Measurements from ENCODE around the gene SMCO1.
"Not testable (repeated sequence)": the region's sequence is repeated elsewhere in the genome, so short reads cannot be mapped to it uniquely, and the experiment has no call there.

The SMCO1 gene

DNA sequence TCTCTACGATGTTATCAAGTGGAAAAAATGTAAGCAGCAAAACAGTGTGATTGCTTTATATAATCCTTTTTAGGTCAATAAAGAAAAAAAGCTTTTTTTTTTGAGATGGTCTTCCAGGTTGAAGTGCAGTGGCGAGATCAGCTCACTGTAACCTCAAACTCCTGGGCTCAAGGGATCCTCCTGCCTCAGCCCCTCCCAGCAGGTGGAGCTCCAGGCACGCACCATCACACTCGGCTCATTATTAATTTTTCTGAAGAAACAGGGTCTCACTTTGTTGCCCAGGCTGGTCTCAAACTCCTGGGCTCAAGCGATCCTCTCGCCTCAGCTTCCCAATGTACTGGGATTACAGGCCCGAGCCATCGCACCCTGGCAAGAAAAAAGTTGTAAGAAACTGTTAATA is 28.9 kb downstream of the SMCO1 start:
- no peak for DNase-seq

- no peak for DNase-seq
These were observed 37.5 kb downstream of the SMCO1 start for GRCh38 chr3:196477678-196478077.

GRCh38 chr3:196472286-196472685 is 42.9 kb downstream of the SMCO1 start:
- DNase-seq = no peak

DNA sequence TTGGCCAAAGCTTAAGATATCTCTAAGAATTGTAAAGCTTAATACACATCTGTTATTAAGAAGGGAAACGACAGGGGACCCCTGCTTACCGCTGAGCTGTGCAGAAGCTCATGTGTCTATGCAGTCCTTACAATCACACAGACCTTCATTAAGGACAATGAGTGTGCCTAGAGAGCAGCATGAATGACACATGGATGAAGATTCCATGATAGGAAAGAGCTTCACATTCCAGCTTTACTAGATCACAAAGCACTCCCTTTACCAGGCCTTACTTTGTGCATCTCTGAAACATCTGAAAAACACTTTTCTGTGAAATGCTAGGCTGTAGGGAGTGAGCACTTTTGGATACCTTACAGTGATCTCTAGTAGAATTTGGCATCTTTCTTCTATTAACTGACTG is 43.6 kb downstream of the SMCO1 start:
- no peak for DNase-seq

DNA sequence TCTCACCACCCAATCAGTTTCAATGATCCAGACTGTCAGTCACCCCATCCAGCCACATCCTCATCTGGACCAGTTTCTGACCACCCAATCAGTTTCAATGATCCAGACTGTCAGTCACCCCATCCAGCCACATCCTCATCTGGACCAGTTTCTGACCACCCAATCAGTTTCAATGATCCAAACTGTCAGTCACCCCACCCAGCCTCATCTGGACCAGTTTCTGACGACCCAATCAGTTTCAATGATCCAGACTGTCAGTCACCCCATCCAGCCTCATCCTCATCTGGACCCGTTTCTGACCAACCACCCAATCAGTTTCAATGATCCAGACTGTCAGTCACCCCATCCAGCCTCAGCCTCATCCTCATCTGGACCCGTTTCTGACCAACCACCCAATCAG is 45.0 kb downstream of the SMCO1 start:
- DNase-seq = not testable (repeated sequence)

DNA sequence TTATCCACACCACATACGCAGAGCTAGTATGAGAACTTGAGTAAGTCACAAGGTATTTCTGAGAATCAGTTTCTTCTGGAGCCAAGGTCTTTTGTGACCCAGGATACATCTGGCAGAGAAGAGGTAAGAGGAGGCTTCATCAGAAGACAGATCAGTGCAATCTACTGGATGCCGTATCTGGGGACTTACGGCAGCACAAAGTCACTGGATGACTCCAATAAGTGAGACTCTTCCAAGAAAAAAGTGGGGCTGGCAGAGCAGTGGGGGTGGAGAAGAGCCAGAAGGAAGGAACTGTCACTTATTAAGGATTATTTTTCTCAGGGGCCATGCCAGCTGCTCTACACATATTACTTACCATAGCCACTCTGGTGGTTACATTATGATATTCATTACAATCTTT is 51.3 kb downstream of the SMCO1 start:
- DNase-seq = no peak

GRCh38 chr3:196463478-196463756 is 51.7 kb downstream of the SMCO1 start:
- DNase-seq = no peak

DNA sequence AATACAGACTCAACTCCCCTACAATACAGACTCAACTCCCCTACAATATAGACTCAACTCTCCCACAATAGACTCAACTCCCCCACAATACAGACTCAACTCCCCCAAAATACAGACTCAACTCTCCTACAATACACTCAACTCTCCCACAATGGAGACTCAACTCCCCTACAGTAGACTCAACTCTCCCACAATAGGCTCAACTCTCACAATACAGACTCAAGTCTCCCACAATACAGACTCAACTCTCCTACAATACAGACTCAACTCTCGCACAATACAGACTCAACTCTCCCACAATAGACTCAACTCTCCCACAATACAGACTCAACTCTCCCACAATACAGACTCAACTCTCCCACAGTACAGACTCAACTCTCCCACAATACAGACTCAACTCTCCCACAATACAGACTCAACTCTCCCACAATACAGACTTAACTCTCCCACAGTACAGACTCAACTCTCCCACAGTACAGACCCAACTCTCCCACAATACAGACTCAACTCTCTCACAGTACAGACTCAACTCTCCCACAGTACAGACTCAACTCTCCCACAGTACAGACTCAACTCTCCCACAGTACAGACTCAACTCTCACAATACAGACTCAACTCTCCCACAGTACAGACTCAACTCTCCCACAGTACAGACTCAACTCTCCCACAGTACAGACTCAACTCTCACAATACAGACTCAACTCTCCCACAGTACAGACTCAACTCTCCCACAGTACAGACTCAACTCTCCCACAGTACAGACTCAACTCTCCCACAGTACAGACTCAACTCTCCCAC is 52.3 kb downstream of the SMCO1 start:
- DNase-seq = not testable (repeated sequence)

- DNase-seq = no peak
These were observed 57.1 kb downstream of the SMCO1 start for GRCh38 chr3:196458063-196458462.

DNA sequence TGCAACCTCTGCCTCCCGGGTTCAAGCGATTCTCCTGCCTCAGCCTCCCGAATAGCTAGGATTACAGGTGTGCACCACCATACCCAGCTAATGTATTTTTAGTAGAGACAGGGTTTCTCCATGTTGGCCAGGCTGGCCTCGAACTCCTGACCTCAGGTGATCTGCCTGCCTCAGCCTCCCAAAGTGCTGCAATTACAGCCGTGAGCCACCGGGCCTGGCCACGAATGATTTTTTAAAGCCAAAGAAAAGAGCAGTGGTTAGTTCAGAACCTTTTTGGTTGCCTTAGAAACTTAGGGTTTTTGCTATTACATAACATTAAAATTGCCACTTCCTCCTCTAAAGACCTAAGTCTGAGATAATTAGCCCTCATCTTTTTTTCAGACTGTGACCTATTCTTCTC is 57.7 kb downstream of the SMCO1 start:
- not testable (repeated sequence) for DNase-seq

All from HCEC 1CT (cell line).